C4-2B (cell line): ENCODE data around the gene ASH1L.

Source experiments
- CTCF ChIP-seq: fragments of 450-650 bp; conservative IDR thresholded peaks from 2 replicates; pipeline ENCODE4 v1.5.1; 2017; ENCODE audit warnings: mild to moderate bottlenecking
- ZFX ChIP-seq: fragments of 450-650 bp; IDR thresholded peaks from 2 replicates; pipeline ENCODE4 v1.6.1; 2017

- TF ChIP-seq CTCF (no peak), ZFX (no peak)
Observed at GRCh38 chr1:155463865-155464650, 98.5 kb downstream of the ASH1L start.
